HG02759 (cell line): ENCODE data around the gene BARX2.

Experiments used
- ATAC-seq: cut with Tn5 transposase; IDR thresholded peaks from one replicate; pipeline ENCODE4 v1.9.1; 2021; ENCODE audit warnings: mild to moderate bottlenecking, moderate library complexity; ENCODE audit not compliant: unreplicated experiment

The BARX2 gene

DNA sequence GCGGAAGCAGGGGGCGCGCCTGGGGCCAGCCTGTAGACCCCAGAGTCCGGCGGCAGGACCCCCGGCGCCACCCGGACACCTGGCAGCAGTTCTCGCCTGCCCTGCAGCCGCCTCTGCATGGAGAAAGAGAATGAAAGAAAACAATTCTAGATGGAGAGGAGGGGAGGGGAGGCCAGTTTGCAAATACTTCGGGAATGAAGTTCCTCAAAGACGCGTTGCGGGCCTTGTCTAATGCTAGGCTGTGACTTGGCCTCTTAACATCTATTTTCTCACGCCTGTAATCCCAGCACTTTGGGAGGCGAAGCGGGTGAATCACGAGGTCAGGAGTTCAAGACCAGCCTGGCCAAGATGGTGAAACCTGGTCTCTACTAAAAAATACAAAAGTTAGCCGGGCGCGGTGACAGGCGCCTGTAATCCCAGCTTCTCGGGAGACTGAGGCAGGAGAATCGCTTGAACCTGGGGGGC lies 2.1 kb upstream of the BARX2 start:
- no peak for ATAC-seq

DNA sequence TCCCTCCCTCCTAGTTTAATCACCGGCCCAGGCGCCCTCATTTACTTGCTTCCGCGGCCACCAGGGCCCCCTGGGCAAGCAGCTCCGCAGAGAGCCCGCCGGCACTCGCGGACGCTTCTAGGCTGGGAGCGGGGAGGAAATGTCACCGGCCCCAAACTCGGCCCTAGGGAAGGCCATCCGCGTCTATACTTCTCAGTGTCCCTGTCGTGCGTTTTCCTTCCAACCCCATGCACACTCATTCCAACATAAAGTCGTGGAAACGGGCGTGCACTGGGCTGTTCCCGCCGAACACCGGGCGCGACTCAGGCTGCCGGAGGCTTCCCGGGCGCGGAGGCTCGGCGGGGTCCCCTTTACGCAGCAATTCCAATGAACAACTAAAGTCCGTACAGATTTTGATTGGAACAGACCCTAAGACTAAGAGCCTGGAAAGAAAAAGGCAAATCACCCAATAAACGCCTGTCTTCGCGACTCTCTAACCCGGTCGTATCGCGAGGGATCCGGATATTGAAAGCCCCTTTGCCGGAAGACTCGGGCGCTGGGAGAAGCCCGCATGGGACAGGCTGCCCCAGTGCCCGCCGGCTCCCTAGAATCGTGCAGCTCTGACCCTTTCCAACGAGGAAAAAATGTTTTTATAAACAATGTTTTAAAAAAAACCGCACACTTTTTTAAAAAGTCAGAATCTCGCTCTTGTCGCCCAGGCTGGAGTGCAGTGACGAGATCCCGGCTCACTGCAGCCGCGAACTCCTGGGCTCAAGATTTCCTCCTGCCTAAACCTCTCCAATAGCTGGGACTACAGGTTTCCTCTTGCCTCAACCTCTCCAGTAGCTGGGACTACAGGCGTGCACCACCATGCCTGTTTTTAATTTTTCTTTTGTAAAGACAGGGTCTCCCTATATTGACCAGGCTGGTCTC lies 1.3 kb upstream of the BARX2 start:
- no peak for ATAC-seq

DNA sequence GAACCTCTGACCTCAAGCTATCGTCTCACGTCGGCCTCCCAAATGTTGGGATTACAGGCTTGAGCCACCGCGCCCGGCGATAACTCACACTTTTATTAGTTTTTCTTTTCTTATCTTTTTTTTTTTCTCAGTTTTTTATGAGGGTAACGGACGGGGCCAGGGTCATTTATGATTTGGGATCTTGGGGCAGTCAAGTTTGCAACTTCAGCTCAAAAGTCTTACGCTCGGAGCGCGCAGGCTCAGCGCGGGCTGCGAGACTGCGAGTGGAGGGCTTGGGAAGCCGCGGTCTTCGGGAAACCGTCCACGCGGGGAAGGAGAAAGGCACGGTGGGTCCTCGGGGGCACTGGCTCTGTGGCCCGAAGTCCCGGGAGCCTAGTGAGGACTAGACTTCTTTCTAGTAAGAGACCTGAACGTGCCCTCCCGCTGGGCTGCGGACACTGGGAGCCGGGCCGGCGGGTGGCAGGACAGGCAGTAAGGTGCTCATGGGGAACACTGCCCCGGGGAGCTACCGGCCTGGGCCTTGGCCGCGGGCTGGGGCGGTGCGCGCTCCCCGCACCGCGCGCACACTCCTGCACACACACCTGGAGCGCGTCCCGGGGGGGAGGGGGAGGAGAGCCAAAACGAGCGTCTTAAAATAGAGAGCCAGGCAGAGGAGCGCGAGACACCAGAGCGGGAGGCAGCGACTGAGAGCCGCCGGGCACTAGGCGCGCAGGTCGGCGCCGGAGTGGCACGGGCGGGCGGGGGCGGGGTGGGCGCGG lies 476 bp upstream of the BARX2 start:
- no peak for ATAC-seq

GRCh38 chr11:129376658-129377341 lies 1.2 kb downstream of the BARX2 start:
- ATAC-seq, result no peak

DNA sequence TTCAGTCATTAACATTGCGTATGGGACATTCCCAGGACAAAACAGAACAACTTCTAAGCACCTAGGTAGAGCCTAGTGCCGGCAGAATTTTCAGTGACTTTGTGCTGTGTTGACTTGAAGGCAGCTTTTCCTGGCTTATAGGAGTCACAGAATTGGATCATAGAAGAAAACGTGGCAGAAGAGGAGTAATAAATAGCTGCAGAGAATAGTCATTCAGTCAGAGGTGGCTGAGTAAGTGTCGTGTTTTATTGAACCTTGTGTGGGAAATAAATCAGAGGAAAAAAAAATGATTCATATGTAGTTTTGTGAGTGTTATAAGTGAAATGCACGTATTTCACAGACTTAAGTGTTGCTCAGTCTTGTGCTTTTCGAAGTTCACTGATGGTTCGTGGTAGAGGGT lies 2.1 kb downstream of the BARX2 start:
- ATAC-seq, result no peak

DNA sequence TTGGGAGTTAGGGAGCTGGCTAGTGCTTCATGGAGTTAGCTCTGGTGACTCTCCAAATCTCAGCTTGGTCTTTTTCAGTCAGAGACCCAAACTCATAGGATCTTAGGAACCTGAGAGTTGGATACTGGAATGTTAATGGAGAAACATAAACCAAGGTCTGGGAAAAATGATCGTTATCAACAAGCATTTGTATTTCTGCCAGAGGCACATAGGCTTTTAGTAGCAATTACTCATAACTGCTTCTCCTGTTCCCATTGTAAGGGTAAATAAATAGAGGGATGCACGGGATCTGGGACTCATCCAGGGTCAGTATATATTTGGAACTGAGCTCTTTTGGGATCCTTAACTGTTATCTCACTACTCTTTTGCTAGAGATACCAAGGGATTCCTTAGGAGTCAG lies 4.8 kb downstream of the BARX2 start:
- ATAC-seq, result no peak

DNA sequence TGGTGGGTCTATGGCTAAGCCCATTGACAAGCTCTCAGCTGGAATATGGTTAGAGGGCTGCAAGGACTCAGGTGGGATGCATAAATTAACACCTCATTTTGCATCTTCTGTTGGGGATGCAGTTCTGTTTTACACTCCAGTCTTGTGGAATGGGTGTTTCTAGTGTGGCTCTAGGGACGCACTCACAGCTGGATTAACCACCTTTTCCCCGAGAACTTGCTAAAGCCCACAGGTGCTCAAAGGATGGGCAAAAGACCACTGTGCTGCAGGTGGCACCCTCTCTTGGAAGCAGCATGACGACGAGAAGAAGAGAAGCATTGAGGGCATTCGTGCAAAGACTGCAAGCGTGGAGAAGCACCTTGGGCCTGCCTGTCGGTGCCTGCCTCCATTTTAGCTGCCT lies 6.9 kb downstream of the BARX2 start:
- no peak for ATAC-seq

DNA sequence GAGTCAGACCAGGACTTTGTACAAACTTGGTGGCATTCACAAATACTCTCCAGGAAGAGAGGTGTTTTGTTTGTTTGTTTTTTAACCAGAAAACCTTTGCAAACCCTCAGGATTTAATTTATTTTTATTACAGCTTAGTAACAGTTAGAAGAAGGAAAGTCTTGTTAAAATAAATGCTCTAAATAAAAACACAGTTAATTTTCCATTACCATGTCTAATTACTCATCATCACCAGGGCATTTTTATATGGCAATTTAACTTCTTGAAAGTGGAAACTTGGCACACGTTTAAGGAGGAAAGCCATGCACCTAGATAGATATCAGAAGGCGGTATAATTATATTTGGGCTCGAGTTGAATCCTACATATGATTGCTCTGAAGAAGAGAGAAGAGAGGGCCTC lies 7.4 kb downstream of the BARX2 start:
- ATAC-seq, result no peak

DNA sequence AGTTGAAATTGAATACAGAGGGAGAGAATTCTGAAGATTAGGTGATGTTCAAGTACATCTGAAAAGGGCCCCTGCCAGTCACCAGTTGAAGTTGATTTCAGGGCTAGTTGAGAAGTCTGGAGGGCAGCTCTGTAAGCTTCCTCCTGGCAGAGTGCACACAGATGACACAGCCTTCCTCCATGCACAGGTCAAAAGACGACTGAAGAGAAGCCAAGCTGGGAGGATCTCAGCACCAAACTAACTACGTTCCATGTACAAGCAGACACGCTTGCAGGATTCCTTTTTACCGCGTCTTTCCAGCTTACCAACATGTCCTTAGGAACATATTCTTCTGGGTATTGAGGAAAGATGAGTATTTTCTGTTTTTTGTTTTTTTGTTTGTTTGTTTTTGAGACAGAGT lies 7.9 kb downstream of the BARX2 start:
- ATAC-seq, result no peak

GRCh38 chr11:129384415-129384814 lies 8.8 kb downstream of the BARX2 start:
- ATAC-seq, result no peak

- ATAC-seq, result no peak
Measured at GRCh38 chr11:129385801-129386200, 10.2 kb downstream of the BARX2 start.

DNA sequence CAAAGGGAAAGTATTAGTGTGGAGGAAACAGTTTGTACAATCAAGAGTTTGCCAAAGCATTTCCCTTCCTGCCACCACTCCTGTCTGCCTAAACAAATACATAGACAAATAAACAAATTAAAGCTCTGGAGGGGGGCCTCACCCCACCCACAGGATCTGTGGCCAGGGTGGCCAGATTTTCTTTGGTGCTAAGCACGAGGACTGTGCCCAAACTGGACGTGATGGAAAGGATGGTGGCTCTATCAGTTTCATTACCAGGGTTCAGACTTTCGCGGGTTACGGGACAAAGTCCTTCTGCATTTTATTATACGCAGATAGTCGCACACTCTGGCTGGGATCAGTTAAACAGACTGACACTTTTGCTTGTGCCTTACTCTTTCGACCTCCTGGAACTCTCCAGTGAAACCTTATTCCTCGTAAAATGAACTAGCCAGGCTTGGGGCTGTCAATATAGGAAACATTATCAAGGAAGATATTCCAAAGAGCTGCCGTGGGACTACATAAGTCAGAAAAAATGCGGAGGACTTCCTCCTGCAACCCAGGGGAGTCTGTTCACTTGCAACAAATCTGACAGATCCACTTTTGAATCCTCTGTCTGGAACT lies 11.2 kb downstream of the BARX2 start:
- ATAC-seq, result no peak

DNA sequence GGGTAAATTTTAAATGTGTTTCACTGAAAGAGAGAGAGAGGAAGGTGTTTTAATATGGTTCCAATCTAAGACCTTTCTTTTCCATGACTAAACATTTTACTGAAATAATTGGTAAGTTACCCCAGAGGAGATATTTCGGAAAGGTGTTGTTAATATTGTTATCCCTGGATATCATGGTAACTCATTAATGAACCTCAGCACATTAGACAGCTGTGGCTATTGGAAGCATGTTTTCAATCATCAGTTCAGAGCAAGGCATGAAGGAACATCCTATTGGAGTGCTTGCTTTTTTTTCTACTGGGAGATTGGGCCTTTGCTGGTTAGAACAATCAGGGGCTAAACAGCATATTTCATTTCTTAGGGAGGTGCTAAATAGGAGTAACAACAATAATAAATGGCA lies 11.8 kb downstream of the BARX2 start:
- ATAC-seq, result no peak

- ATAC-seq, result no peak
Measured at GRCh38 chr11:129388824-129389223, 13.2 kb downstream of the BARX2 start.

- ATAC-seq, result no peak
Measured at GRCh38 chr11:129390303-129390821, 14.7 kb downstream of the BARX2 start.

- no peak for ATAC-seq
Measured at GRCh38 chr11:129391360-129391759, 15.7 kb downstream of the BARX2 start.

DNA sequence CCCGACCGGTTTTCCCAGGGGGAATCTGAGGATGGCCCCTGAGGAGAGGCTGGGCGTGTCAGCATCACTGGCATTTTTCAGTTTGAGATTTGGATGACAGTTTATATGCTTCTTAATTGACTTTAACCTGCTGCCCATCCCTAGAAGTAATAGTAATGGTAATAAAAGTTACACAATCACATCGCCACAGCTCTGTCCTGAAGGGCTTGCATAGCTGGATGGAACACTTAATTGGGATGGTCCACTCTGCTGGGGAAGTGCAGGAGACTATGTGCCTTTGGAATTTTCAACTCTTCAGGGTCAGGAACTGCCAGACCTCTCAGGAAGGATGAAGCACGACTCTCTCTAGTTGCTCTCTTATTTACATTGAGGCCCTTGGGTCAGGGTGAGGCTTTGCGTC lies 16.2 kb downstream of the BARX2 start:
- no peak for ATAC-seq

- no peak for ATAC-seq
Measured at GRCh38 chr11:129392995-129393394, 17.3 kb downstream of the BARX2 start.

DNA sequence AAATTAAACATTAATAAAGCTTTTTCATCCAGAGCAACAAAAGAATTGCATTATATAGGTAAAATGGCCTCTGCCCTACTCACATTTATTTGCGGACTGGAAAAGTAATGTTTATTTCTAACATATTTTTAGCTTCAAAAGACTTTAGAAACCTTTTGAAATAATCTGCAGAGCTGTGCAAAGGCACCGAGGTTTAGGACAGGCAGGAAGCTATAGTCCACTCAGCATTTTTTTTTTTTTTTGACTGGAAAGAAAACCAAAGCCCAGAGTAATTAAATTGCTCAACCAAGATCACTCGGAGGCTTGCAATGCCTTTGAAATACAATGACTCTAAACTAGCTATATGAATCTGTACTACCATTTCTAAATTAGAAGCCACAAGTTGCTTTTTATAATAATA lies 19.1 kb downstream of the BARX2 start:
- ATAC-seq, result no peak

DNA sequence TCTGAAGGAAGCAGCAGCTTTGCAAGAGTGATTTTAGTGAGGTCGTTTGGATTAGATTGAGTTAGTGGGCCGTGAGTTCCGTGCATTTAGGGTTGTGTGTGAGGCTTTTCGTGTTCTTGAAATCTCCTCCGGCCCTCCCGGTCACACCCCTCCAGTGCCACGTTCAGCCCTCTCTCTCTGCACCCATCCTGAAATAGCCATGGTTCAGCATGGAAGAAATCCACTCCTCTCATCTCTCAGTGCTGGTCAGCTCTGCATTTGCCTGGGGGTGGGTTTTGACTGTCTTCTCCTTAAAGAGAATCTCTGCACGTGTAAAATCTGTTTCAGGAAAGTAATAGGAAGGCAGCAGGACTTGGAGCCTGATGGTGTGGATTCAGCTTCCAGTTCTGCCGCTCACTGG lies 19.8 kb downstream of the BARX2 start:
- no peak for ATAC-seq

GRCh38 chr11:129395883-129396282 lies 20.2 kb downstream of the BARX2 start:
- no peak for ATAC-seq
